GM12878 (cell line): ENCODE results near the gene EPHB1.

Experiments used
- CTCF ChIP-seq, 3 experiments: IDR thresholded peaks in 2 of 3; conservative IDR thresholded peaks in 1 of 3; 2 replicates each; pipeline ENCODE4 v1.5.1; 2011; ENCODE audit warnings: low read depth in 3 of 3, low read length in 3 of 3, mild to moderate bottlenecking in 3 of 3, control low read depth in 2 of 3, moderate library complexity in 2 of 3, inconsistent platforms in 1 of 3, mixed read lengths in 1 of 3; ENCODE audit not compliant: control insufficient read depth in 2 of 3, insufficient read depth in 1 of 3; ENCODE audit errors: extremely low read depth in 1 of 3
- KDM1A ChIP-seq: fragments of 200-600 bp; sonication (generic); IDR thresholded peaks from 2 replicates; pipeline ENCODE4 v1.6.1; 2016; ENCODE audit warnings: borderline replicate concordance

GRCh38 chr3:134823679-134824078 lies 28.6 kb downstream of the EPHB1 start:
- TF ChIP-seq KDM1A (no peak), CTCF (IDR thresholded peaks at IDR 0.05 in 2 of 3, conservative IDR thresholded peaks at IDR 0.05 in 1 of 3; ENCODE audit: control insufficient read depth in 2 of 3, extremely low read depth in 1 of 3, insufficient read depth in 1 of 3, low read depth in 3 of 3, low read length in 3 of 3) (no peak)
